Measurements from ENCODE around the gene MED15.
"Not testable (repeated sequence)": the region's sequence is repeated elsewhere in the genome, so short reads cannot be mapped to it uniquely, and the experiment has no call there.

Gene MED15

DNA sequence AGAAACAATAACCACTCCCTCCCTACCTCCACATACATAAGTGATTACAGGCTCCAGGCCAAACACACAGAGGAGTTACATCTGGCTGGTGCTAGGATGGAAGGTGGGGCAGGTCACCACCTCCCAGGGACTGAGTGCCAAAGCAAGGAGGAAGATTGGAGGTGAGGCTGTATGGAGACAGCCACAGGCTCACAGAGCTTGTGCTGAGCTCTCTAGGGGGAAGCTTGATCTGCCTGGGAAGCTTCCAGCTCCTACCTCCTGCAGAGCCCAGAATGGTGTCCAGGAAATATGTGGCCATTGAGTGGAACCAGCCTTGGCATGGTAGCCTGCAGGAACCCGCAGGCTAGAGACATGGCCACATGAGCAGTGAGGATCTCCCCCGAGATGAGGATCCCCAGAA, 3.6 kb upstream of the MED15 start:
- no peaks in the 10 kb centered on the region for H3K27me3 ChIP-seq (ENCODE audit: insufficient read depth, low read length, poor library complexity)
- no peak overlapping the region for H3K4me2 ChIP-seq (ENCODE audit: low read length)
- H3K9ac ChIP-seq (ENCODE audit: low read length) = no peak overlapping the region
- H3K23ac ChIP-seq (ENCODE audit: low read length) = no peak overlapping the region
- no peaks in the 10 kb centered on the region for H3K36me3 ChIP-seq (ENCODE audit: control insufficient read depth, insufficient read depth, low read length)
- H2BK5ac ChIP-seq (ENCODE audit: low read length) = no peak overlapping the region
- no peak overlapping the region for H4K5ac ChIP-seq (ENCODE audit: low read length)
- H2BK120ac ChIP-seq (ENCODE audit: low read depth, low read length) = no peak overlapping the region
- no peak overlapping the region for H3K4me3 ChIP-seq (ENCODE audit: low read length)
- no peak overlapping the region for H3K27ac ChIP-seq (ENCODE audit: low read depth, low read length)
- H3K4me1 ChIP-seq (ENCODE audit: control insufficient read depth, low read depth, low read length) = peaks cover 2% of the 10 kb centered on the region
- peaks cover 5% of the 10 kb centered on the region for H3K79me1 ChIP-seq (ENCODE audit: low read length)
- H4K8ac ChIP-seq (ENCODE audit: low read depth, low read length) = no peak overlapping the region
- DNase-seq = no peak
- WGBS (ENCODE audit: extremely low coverage, insufficient coverage, low lambda C conversion rate) = no CpG with 5 or more reads among the region's 2 CpGs
- peaks cover 7% of the 10 kb centered on the region for H3K79me2 ChIP-seq (ENCODE audit: control insufficient read depth, insufficient read depth, low read length)
- no peak overlapping the region for H2BK15ac ChIP-seq (replicated peaks; ENCODE audit: low read depth)
- no peak overlapping the region for H3K4ac ChIP-seq (ENCODE audit: low read depth, low read length)
- no peak overlapping the region for H3K18ac ChIP-seq (ENCODE audit: low read length)
- no peak overlapping the region for H3K56ac ChIP-seq (ENCODE audit: low read length)
- no peak overlapping the region for H2AK5ac ChIP-seq (ENCODE audit: low read length)

DNA sequence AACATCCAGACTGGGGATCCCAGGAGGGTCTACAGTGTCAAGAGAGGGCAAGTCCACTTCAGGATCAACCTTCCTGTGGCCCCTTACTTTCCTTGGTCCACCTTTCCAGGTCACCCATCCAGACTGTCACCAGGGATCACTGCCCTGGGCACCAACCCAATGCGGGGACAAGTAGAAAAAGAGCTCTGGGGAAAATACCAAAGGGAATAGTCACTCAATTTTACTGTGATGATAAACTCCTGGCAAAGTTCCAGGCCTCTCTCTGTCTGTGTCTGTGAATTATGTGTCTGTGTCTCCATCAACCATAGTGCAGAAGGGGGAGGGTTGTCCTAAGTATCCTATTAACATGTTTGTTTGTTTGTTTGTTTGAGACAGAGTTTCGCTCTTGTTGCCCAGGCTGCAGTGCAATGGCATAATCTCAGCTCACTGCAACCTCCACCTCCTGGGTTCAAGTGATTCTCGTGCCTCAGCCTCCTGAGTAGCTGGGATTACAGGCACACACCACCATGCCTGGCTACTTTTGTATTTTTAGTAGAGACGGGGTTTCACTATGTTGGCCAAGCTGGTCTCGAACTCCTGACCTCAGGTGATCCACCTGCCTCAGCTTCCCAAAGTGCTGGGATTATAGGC, 3.0 kb upstream of the MED15 start:
- H3K79me2 ChIP-seq (ENCODE audit: control insufficient read depth, insufficient read depth, low read length) = peaks cover 13% of the 10 kb centered on the region
- no CpG with 5 or more reads among the region's 5 CpGs for WGBS (ENCODE audit: extremely low coverage, insufficient coverage, low lambda C conversion rate)
- not testable (repeated sequence) for H3K9ac ChIP-seq (ENCODE audit: low read length); H3K79me1 ChIP-seq (ENCODE audit: low read length); H2BK120ac ChIP-seq (ENCODE audit: low read depth, low read length); H3K4me1 ChIP-seq (ENCODE audit: control insufficient read depth, low read depth, low read length); H3K36me3 ChIP-seq (ENCODE audit: control insufficient read depth, insufficient read depth, low read length); H2AK5ac ChIP-seq (ENCODE audit: low read length); H4K5ac ChIP-seq (ENCODE audit: low read length); H2BK5ac ChIP-seq (ENCODE audit: low read length); H3K23ac ChIP-seq (ENCODE audit: low read length); H3K27ac ChIP-seq (ENCODE audit: low read depth, low read length); H3K4me3 ChIP-seq (ENCODE audit: low read length); H3K4ac ChIP-seq (ENCODE audit: low read depth, low read length); H3K27me3 ChIP-seq (ENCODE audit: insufficient read depth, low read length, poor library complexity); H2BK15ac ChIP-seq (replicated peaks; ENCODE audit: low read depth); H3K18ac ChIP-seq (ENCODE audit: low read length); DNase-seq; H3K56ac ChIP-seq (ENCODE audit: low read length); H3K4me2 ChIP-seq (ENCODE audit: low read length); H4K8ac ChIP-seq (ENCODE audit: low read depth, low read length)

DNA sequence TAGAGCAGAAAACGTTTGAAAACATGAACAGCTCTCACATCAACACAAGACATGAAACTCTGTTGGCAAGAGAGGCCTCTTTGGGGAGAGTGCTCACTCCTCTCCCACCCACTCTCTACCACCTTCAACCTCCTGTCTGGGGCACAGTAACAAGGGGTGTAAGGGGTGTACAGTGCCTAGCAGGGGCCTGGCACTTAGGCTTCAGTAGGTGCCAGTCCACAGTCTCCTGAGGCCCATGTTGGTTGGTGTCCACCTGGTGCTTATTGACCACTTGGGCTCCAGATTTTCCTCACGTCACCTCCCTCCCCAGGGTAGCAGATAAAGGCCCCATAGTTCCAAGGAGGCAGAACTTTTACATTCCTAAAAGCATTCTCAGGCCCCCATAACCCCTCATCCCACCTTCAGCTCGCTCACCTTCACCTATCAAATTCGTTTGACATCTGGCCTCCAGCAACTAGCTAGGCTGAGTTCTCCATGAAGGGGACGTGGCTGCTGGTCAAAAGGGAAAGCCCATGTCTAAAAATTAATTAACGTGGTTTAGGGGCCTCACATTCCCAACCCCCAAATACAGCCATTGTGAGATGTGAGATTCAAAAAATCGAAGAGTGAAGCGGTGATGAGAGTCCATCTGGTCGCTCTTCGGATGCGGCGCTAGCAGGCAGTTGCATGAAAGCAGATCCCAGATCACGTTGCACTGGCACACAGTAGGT, 712 bp upstream of the MED15 start:
- H3K4me2 ChIP-seq (ENCODE audit: low read length) = peak overlapping the region; percentile 89
- H3K36me3 ChIP-seq (ENCODE audit: control insufficient read depth, insufficient read depth, low read length) = no peaks in the 10 kb centered on the region
- H3K18ac ChIP-seq (ENCODE audit: low read length) = no peak overlapping the region
- no peak overlapping the region for H4K5ac ChIP-seq (ENCODE audit: low read length)
- H3K27me3 ChIP-seq (ENCODE audit: insufficient read depth, low read length, poor library complexity) = no peaks in the 10 kb centered on the region
- no CpG with 5 or more reads among the region's 13 CpGs for WGBS (ENCODE audit: extremely low coverage, insufficient coverage, low lambda C conversion rate)
- no peak for DNase-seq
- no peak overlapping the region for H3K4me3 ChIP-seq (ENCODE audit: low read length)
- H3K56ac ChIP-seq (ENCODE audit: low read length) = peak overlapping the region; percentile 67
- no peak overlapping the region for H2BK5ac ChIP-seq (ENCODE audit: low read length)
- no peak overlapping the region for H3K23ac ChIP-seq (ENCODE audit: low read length)
- no peak overlapping the region for H3K4ac ChIP-seq (ENCODE audit: low read depth, low read length)
- no peak overlapping the region for H3K9ac ChIP-seq (ENCODE audit: low read length)
- no peak overlapping the region for H4K8ac ChIP-seq (ENCODE audit: low read depth, low read length)
- peaks cover 8% of the 10 kb centered on the region for H3K4me1 ChIP-seq (ENCODE audit: control insufficient read depth, low read depth, low read length)
- H2BK120ac ChIP-seq (ENCODE audit: low read depth, low read length) = no peak overlapping the region
- H2BK15ac ChIP-seq (replicated peaks; ENCODE audit: low read depth) = no peak overlapping the region
- H2AK5ac ChIP-seq (ENCODE audit: low read length) = no peak overlapping the region
- H3K79me2 ChIP-seq (ENCODE audit: control insufficient read depth, insufficient read depth, low read length) = peaks cover 35% of the 10 kb centered on the region
- H3K79me1 ChIP-seq (ENCODE audit: low read length) = peaks cover 17% of the 10 kb centered on the region
- H3K27ac ChIP-seq (ENCODE audit: low read depth, low read length) = no peak overlapping the region

DNA sequence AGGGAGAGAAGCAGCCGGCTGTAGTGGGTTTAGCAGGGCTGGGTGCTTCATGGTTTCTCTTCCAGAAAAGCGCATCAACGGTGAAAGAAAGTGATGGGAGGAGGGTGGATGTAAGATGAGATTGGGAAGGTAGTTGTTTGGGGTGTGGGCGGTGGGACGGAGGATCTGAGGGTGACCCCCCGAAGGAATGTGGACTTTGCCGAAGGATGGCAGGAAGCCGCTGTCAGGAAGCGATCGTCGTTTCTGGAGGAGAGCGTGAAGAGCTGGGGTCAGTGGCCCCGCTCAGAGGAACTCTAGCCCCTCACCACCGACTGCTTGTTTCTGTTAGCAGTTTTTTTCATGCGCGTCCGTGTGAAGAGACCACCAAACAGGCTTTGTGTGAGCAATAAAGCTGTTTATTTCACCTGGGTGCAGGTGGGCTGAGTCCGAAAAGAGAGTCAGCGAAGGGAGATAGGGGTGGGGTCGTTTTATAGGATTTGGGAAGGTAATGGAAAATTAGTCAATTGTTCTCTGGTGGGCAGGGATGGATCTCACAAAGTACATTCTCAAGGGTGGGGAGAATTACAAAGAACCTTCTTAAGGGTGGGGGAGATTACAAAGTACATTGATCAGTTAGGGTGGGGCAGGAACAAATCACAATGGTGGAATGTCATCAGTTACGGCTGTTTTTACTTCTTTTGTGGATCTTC, 801 bp downstream of the MED15 start:
- H3K4ac ChIP-seq (ENCODE audit: low read depth, low read length); H4K8ac ChIP-seq (ENCODE audit: low read depth, low read length); H2BK15ac ChIP-seq (replicated peaks; ENCODE audit: low read depth); H3K4me1 ChIP-seq (ENCODE audit: control insufficient read depth, low read depth, low read length); H2BK120ac ChIP-seq (ENCODE audit: low read depth, low read length); H3K27me3 ChIP-seq (ENCODE audit: insufficient read depth, low read length, poor library complexity); H3K36me3 ChIP-seq (ENCODE audit: control insufficient read depth, insufficient read depth, low read length); H2AK5ac ChIP-seq (ENCODE audit: low read length); H2BK5ac ChIP-seq (ENCODE audit: low read length); H4K5ac ChIP-seq (ENCODE audit: low read length); DNase-seq: not testable (repeated sequence)
- peak overlapping the region; percentile 80 for H3K23ac ChIP-seq (ENCODE audit: low read length)
- peaks cover 17% of the 10 kb centered on the region for H3K79me1 ChIP-seq (ENCODE audit: low read length)
- no CpG with 5 or more reads among the region's 21 CpGs for WGBS (ENCODE audit: extremely low coverage, insufficient coverage, low lambda C conversion rate)
- H3K9ac ChIP-seq (ENCODE audit: low read length) = peak overlapping the region; percentile 94
- H3K18ac ChIP-seq (ENCODE audit: low read length) = peak overlapping the region; percentile 77
- peak overlapping the region; percentile 99 for H3K4me3 ChIP-seq (ENCODE audit: low read length)
- peak overlapping the region; percentile 92 for H3K56ac ChIP-seq (ENCODE audit: low read length)
- H3K4me2 ChIP-seq (ENCODE audit: low read length) = peak overlapping the region; percentile 97
- H3K27ac ChIP-seq (ENCODE audit: low read depth, low read length) = peak overlapping the region; percentile 47
- H3K79me2 ChIP-seq (ENCODE audit: control insufficient read depth, insufficient read depth, low read length) = peaks cover 42% of the 10 kb centered on the region

DNA sequence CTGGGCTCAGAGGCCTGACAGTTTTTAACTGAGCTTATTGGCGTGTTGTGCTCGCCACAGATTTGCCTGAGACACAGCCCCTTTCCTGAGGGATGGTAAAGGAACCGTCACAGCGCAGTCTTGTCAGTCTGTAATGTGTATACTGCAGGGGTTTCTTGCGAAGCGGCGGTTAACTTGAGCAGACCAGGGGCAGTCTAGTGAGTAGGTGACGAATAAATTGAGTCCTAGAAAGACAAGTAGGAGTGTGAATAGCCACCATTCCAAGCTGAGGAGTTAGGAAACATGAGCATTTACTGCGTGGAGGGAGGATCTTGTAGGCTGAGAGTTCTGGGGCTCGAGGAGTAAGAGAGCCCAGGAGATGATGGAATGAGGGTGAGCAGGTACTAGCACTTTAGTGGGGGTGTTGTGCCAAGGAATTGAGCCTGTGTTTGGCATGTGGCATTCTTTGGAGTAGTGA, 1.4 kb downstream of the MED15 start:
- Histone ChIP-seq H3K4me1 (ENCODE audit: control insufficient read depth, low read depth, low read length) (peaks cover 8% of the 10 kb centered on the region), H3K18ac (ENCODE audit: low read length) (no peak overlapping the region), H3K27me3 (ENCODE audit: insufficient read depth, low read length, poor library complexity) (no peaks in the 10 kb centered on the region), H3K27ac (ENCODE audit: low read depth, low read length) (no peak overlapping the region), H3K4me2 (ENCODE audit: low read length) (peak overlapping the region; percentile 1), H2AK5ac (ENCODE audit: low read length) (no peak overlapping the region), H4K5ac (ENCODE audit: low read length) (no peak overlapping the region), H2BK15ac (replicated peaks; ENCODE audit: low read depth) (no peak overlapping the region), H2BK120ac (ENCODE audit: low read depth, low read length) (no peak overlapping the region), H2BK5ac (ENCODE audit: low read length) (no peak overlapping the region), H3K23ac (ENCODE audit: low read length) (peak overlapping the region; percentile 72), H3K36me3 (ENCODE audit: control insufficient read depth, insufficient read depth, low read length) (no peaks in the 10 kb centered on the region), H3K9ac (ENCODE audit: low read length) (peak overlapping the region; percentile 48), H4K8ac (ENCODE audit: low read depth, low read length) (no peak overlapping the region), H3K4ac (ENCODE audit: low read depth, low read length) (no peak overlapping the region), H3K56ac (ENCODE audit: low read length) (peak overlapping the region; percentile 38), H3K79me1 (ENCODE audit: low read length) (peaks cover 17% of the 10 kb centered on the region), H3K79me2 (ENCODE audit: control insufficient read depth, insufficient read depth, low read length) (peaks cover 47% of the 10 kb centered on the region), H3K4me3 (ENCODE audit: low read length) (no peak overlapping the region)
- DNase-seq = no peak
- WGBS (ENCODE audit: extremely low coverage, insufficient coverage, low lambda C conversion rate) = no CpG with 5 or more reads among the region's 10 CpGs

All from mesendoderm (in vitro differentiated cells).